Liver (tissue), 9 donors: ENCODE data around the gene NOS1. TPM values are rescaled to one million over a fixed set of nuclear protein-coding genes. Genes with fewer than 3 reads are reported as not detected.
A peak's percentile ranks its signal among the peaks of the same experiment; 100 is the strongest.

Experiments
- DNase-seq: peaks from one replicate; pipeline ENCODE4 v3.0.0-alpha.2; 2017; ENCODE audit warnings: low spot score
- H3K27ac ChIP-seq, 2 donors: one replicate each; pipeline ENCODE4 v1.7.0; 2013; ENCODE audit warnings: inconsistent platforms in 2 of 2, low read length in 2 of 2, control low read depth in 1 of 2, low read depth in 1 of 2, mild to moderate bottlenecking in 1 of 2
- H3K27me3 ChIP-seq, 4 donors: one replicate each; pipeline versions ENCODE4 v1.6.1 to v1.7.0; 2013; ENCODE audit warnings: low read length in 3 of 4, inconsistent platforms in 1 of 4, mild to moderate bottlenecking in 1 of 4, moderate library complexity in 1 of 4; ENCODE audit not compliant: control insufficient read depth in 4 of 4, insufficient read depth in 4 of 4
- H3K36me3 ChIP-seq, 4 donors: one replicate each; pipeline versions ENCODE4 v1.6.1 to v1.7.0; 2013; ENCODE audit warnings: low read length in 3 of 4, mild to moderate bottlenecking in 3 of 4, low read depth in 1 of 4, moderate library complexity in 1 of 4; ENCODE audit not compliant: control insufficient read depth in 4 of 4, insufficient read depth in 3 of 4
- H3K4me1 ChIP-seq, 4 donors: one replicate each; pipeline versions ENCODE4 v1.6.1 to v1.7.0; 2013; ENCODE audit warnings: low read length in 3 of 4, mild to moderate bottlenecking in 3 of 4, moderate library complexity in 1 of 4; ENCODE audit not compliant: control insufficient read depth in 4 of 4, insufficient read depth in 4 of 4
- H3K4me3 ChIP-seq, 3 donors: one replicate each; pipeline versions ENCODE4 v1.6.1 to v1.7.0; 2013; ENCODE audit warnings: low read length in 3 of 3, control low read depth in 1 of 3, low read depth in 1 of 3, mild to moderate bottlenecking in 1 of 3
- H3K9ac ChIP-seq, 2 donors: one replicate each; pipeline ENCODE4 v1.7.0; 2013; ENCODE audit warnings: low read length in 2 of 2, mild to moderate bottlenecking in 2 of 2, moderate library complexity in 2 of 2, control low read depth in 1 of 2, low read depth in 1 of 2
- H3K9me3 ChIP-seq, 4 donors: one replicate each; pipeline versions ENCODE4 v1.6.1 to v1.7.0; 2013; ENCODE audit warnings: low read length in 3 of 4; ENCODE audit not compliant: control insufficient read depth in 4 of 4
- EGR1 ChIP-seq, 2 donors: IDR thresholded peaks; 2 replicates each; pipeline ENCODE4 v1.6.1; 2016 to 2018; ENCODE audit warnings: antibody characterized with exemption in 2 of 2, low read depth in 2 of 2
- FOXA1 ChIP-seq: IDR thresholded peaks from 2 replicates; pipeline ENCODE4 v1.6.1; 2016; ENCODE audit warnings: antibody characterized with exemption
- GABPA ChIP-seq, 2 donors: IDR thresholded peaks in 1 of 2; conservative IDR thresholded peaks in 1 of 2; 2 replicates each; pipeline ENCODE4 v1.6.1; 2016; ENCODE audit warnings: antibody characterized with exemption in 2 of 2, mild to moderate bottlenecking in 1 of 2, moderate library complexity in 1 of 2
- HNF4A ChIP-seq, 2 donors: conservative IDR thresholded peaks; 2 replicates each; pipeline ENCODE4 v1.6.1; 2016; ENCODE audit warnings: antibody characterized with exemption in 2 of 2, mild to moderate bottlenecking in 2 of 2
- JUND ChIP-seq, 2 donors: IDR thresholded peaks; 2 replicates each; pipeline ENCODE4 v1.6.1; 2016; ENCODE audit warnings: antibody characterized with exemption in 2 of 2
- SP1 ChIP-seq: IDR thresholded peaks from 2 replicates; pipeline ENCODE4 v1.6.1; 2018; ENCODE audit warnings: antibody characterized with exemption, mild to moderate bottlenecking
- TAF1 ChIP-seq: conservative IDR thresholded peaks from 2 replicates; pipeline ENCODE4 v1.6.1; 2016; ENCODE audit warnings: antibody characterized with exemption, mild to moderate bottlenecking
- WGBS: extraction: QIAGEN DNeasy Blood & Tissue Kit; methylation state at CpG from one replicate; pipeline ENCODE4 v1.1.7; 2013; 5-methylcytosine and 5-hydroxymethylcytosine counted together
- polyA plus RNA-seq, 2 donors: library from polyadenylated mRNA; stranded (reverse) in 1 of 2; unstranded in 1 of 2; fragments of 200-250 nt in 1 of 2; fragments of >200 nt in 1 of 2; fragmentation: Nextera tagmentation in 1 of 2; extraction: Ambion mirVana in 1 of 2; gene quantifications; one replicate each; pipeline versions ENCODE4 v1.2.1 to v1.2.3, GENCODE V29; 2013 to 2015
- total RNA-seq, 2 donors: library from RNA; depleted of rRNA; stranded (reverse); fragments of >200 nt; gene quantifications; one replicate each; pipeline ENCODE4 v1.2.3, GENCODE V29; 2014
- TF ChIP-seq, protein P1 (sequence below): IDR thresholded peaks from 2 replicates; pipeline ENCODE4 v1.6.1; 2016; ENCODE audit warnings: antibody characterized with exemption
- TF ChIP-seq, protein P2 (sequence below): fragments of 150-350 bp; IDR thresholded peaks from 2 replicates; pipeline ENCODE4 v1.5.1; 2017; ENCODE audit warnings: improper control_type of control experiment, low read depth, low read length; ENCODE audit not compliant: missing input control
- TF ChIP-seq, protein P3 (sequence below): IDR thresholded peaks from 2 replicates; pipeline ENCODE4 v1.6.1; 2016; ENCODE audit warnings: antibody characterized with exemption, mild to moderate bottlenecking
- donor health status: healthy.
- donor health status: healthy.
- donor health status: healthy.
- donor health status: healthy.
- donor health status: healthy.

NOS1 gene
- total and polyA plus RNA-seq, 4 donors: under 0.01 to 0.08 (median 0.01) TPM; not detected in 1

DNA sequence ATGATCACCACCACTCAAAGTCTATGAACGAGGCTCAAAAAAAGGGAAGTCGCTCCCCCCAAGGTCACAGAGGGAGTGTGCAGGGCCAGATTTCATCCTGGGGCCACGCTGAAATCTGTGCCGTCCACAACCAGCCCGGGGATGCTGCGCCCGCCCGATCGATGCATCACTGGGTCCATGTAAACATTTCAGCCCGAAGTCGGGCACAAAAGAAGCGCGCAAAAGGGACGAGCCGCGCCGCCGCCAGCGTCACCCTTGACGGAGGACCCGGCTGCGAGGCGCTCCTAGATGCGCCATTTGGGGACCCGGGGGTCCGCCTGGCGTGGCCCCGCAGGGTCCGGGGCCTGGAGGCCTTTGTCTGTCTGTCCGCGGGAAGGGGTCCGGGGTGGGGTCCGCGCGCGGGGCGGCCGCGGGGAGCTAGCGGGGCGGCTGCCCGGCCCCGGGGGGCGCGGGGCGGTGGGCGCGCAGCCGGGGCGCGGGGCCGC is 171.7 kb downstream of the NOS1 start:
- TF ChIP-seq FOXA1: no peak
- TF ChIP-seq, protein P1, sequence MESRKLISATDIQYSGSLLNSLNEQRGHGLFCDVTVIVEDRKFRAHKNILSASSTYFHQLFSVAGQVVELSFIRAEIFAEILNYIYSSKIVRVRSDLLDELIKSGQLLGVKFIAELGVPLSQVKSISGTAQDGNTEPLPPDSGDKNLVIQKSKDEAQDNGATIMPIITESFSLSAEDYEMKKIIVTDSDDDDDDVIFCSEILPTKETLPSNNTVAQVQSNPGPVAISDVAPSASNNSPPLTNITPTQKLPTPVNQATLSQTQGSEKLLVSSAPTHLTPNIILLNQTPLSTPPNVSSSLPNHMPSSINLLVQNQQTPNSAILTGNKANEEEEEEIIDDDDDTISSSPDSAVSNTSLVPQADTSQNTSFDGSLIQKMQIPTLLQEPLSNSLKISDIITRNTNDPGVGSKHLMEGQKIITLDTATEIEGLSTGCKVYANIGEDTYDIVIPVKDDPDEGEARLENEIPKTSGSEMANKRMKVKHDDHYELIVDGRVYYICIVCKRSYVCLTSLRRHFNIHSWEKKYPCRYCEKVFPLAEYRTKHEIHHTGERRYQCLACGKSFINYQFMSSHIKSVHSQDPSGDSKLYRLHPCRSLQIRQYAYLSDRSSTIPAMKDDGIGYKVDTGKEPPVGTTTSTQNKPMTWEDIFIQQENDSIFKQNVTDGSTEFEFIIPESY: no peak
- no peak for TF ChIP-seq HNF4A (conservative IDR thresholded peaks at IDR 0.05)
- TF ChIP-seq EGR1 (IDR thresholded peaks at IDR 0.05; ENCODE audit: low read depth in 2 of 2): no peak
- no peak for TF ChIP-seq GABPA (IDR thresholded peaks at IDR 0.05 in 1 of 2, conservative IDR thresholded peaks at IDR 0.05 in 1 of 2)
- Histone ChIP-seq H3K9me3 (no peaks in the 10 kb centered on the region), H3K36me3 (peaks cover 1 to 8% (median 6%) of the 10 kb centered on the region in 4 donors), H3K27ac (peak overlapping the region; percentile 76 to 82), H3K27me3 (no peaks in the 10 kb centered on the region), H3K4me3 (peak overlapping the region; percentile 87 to 97 (median 93)), H3K9ac (peak overlapping the region; percentile 1 to 24), H3K4me1 (peaks cover 5 to 24% (median 14%) of the 10 kb centered on the region in 4 donors)
- peak; percentile 51 for DNase-seq
- WGBS: under 1% methylated on average over 52 of the region's 52 CpGs

DNA sequence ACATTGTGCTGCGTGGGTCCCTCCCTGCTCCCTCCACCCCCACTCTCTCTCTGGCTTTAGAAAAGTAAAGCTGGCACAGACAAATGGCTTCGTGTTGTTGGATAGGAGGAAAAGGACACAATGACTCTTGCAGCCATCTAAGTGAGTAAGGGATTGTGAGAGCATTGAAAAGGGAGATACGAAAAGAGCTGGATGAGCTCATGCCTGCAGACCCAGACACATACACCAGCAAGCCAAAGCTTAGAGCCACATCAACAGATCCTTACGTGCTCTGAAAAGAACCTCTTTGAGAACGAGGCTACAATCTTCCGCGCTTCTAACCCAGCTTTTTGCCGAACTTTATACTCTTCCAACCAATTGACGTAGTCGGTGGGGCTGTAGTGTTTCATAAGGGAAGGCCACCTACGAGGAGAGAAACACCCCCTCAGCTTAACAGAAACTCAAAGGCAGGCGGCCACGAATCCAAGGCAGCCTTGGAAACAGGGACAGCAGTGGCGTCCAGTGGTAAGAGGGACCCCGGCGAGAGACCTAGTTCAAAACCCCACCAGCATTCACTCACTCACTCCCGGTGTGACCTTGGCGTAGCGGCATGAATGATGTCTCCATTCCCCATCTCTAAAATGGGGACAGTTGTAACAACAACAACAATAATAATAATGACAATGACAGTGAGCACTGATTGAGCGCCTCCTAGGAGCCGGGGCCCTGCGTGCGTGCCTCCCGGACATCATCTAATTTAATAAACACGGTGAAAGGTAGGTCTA is 172.3 kb downstream of the NOS1 start:
- H3K36me3 ChIP-seq: peaks cover 6 to 14% (median 12%) of the 10 kb centered on the region in 4 donors
- no peaks in the 10 kb centered on the region for H3K27me3 ChIP-seq
- no peaks in the 10 kb centered on the region for H3K9me3 ChIP-seq
- 27% methylated on average over 25 of the region's 25 CpGs for WGBS
- peak overlapping the region; percentile 1 to 24 for H3K9ac ChIP-seq
- peak overlapping the region; percentile 76 to 82 for H3K27ac ChIP-seq
- no peak for DNase-seq
- peak overlapping the region; percentile 82 to 97 (median 93) for H3K4me3 ChIP-seq
- peaks cover 5 to 24% (median 14%) of the 10 kb centered on the region in 4 donors for H3K4me1 ChIP-seq
- no peak for TF ChIP-seq JUND (IDR thresholded peaks at IDR 0.05)
- no peak for TF ChIP-seq TAF1
- no peak for TF ChIP-seq SP1
- no peak for TF ChIP-seq HNF4A (conservative IDR thresholded peaks at IDR 0.05)
- TF ChIP-seq, protein P2, sequence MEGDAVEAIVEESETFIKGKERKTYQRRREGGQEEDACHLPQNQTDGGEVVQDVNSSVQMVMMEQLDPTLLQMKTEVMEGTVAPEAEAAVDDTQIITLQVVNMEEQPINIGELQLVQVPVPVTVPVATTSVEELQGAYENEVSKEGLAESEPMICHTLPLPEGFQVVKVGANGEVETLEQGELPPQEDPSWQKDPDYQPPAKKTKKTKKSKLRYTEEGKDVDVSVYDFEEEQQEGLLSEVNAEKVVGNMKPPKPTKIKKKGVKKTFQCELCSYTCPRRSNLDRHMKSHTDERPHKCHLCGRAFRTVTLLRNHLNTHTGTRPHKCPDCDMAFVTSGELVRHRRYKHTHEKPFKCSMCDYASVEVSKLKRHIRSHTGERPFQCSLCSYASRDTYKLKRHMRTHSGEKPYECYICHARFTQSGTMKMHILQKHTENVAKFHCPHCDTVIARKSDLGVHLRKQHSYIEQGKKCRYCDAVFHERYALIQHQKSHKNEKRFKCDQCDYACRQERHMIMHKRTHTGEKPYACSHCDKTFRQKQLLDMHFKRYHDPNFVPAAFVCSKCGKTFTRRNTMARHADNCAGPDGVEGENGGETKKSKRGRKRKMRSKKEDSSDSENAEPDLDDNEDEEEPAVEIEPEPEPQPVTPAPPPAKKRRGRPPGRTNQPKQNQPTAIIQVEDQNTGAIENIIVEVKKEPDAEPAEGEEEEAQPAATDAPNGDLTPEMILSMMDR: no peak
- TF ChIP-seq, protein P3, sequence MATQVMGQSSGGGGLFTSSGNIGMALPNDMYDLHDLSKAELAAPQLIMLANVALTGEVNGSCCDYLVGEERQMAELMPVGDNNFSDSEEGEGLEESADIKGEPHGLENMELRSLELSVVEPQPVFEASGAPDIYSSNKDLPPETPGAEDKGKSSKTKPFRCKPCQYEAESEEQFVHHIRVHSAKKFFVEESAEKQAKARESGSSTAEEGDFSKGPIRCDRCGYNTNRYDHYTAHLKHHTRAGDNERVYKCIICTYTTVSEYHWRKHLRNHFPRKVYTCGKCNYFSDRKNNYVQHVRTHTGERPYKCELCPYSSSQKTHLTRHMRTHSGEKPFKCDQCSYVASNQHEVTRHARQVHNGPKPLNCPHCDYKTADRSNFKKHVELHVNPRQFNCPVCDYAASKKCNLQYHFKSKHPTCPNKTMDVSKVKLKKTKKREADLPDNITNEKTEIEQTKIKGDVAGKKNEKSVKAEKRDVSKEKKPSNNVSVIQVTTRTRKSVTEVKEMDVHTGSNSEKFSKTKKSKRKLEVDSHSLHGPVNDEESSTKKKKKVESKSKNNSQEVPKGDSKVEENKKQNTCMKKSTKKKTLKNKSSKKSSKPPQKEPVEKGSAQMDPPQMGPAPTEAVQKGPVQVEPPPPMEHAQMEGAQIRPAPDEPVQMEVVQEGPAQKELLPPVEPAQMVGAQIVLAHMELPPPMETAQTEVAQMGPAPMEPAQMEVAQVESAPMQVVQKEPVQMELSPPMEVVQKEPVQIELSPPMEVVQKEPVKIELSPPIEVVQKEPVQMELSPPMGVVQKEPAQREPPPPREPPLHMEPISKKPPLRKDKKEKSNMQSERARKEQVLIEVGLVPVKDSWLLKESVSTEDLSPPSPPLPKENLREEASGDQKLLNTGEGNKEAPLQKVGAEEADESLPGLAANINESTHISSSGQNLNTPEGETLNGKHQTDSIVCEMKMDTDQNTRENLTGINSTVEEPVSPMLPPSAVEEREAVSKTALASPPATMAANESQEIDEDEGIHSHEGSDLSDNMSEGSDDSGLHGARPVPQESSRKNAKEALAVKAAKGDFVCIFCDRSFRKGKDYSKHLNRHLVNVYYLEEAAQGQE: no peak
- TF ChIP-seq FOXA1: no peak
